Adipocyte (in vitro differentiated cells): ENCODE measurements around the gene FMN2.
A peak's percentile ranks its signal among the peaks of the same experiment; 100 is the strongest.
"Not testable (repeated sequence)": the region's sequence is repeated elsewhere in the genome, so short reads cannot be mapped to it uniquely, and the experiment has no call there.

Source experiments
- DNase-seq: peaks from one replicate; pipeline ENCODE4 v3.0.0-alpha.2; 2015; ENCODE audit warnings: low read depth
- H3K27me3 ChIP-seq: replicated peaks from 2 replicates; pipeline ENCODE4 v1.7.0; 2013; ENCODE audit warnings: mild to moderate bottlenecking, low read length, moderate library complexity; ENCODE audit not compliant: control insufficient read depth, insufficient read depth
- H3K36me3 ChIP-seq: 2 replicates; pipeline ENCODE4 v1.7.0; 2013; ENCODE audit warnings: low read length, mild to moderate bottlenecking, moderate library complexity; ENCODE audit not compliant: control insufficient read depth, insufficient read depth, severe bottlenecking
- H3K4me1 ChIP-seq: 2 replicates; pipeline ENCODE4 v1.7.0; 2013; ENCODE audit warnings: mild to moderate bottlenecking, low read length, moderate library complexity; ENCODE audit not compliant: control insufficient read depth, insufficient read depth
- H3K4me3 ChIP-seq: 2 replicates; pipeline ENCODE4 v1.7.0; 2013; ENCODE audit warnings: mild to moderate bottlenecking, low read length, moderate library complexity
- H3K9ac ChIP-seq: 2 replicates; pipeline ENCODE4 v1.7.0; 2013; ENCODE audit warnings: mild to moderate bottlenecking, low read length, moderate library complexity
- H3K9me3 ChIP-seq: 2 replicates; pipeline ENCODE4 v1.7.0; 2013; ENCODE audit warnings: mild to moderate bottlenecking, low read length, moderate library complexity; ENCODE audit not compliant: control insufficient read depth

Gene FMN2

DNA sequence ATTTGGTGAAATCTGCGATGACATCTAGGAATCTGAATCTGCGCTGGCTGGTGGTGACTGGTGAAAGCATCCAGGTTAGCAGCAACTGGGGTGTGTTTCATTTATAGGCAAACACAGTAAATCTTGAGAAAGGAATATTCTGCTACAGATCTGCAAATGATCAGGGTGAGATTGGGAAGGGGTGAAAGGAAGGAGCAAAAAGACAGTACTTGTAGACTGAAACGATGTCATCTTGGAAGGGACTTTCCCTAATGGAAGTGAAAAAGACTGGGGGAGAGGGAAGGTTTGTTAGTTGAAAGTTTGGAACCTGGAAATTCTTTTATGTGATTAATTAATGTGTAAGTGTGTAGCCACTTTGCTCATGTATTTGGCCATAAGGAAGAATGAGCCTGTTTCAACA, 228.3 kb downstream of the FMN2 start:
- no peak for DNase-seq
- H3K9ac ChIP-seq = no peak overlapping the region

GRCh38 chr1:240320659-240321058, 229.0 kb downstream of the FMN2 start:
- Histone ChIP-seq H3K9ac (no peak overlapping the region), H3K4me1 (peaks cover 6% of the 10 kb centered on the region), H3K4me3 (no peak overlapping the region), H3K36me3 (no peaks in the 10 kb centered on the region), H3K27me3 (no peaks in the 10 kb centered on the region), H3K9me3 (no peaks in the 10 kb centered on the region)
- no peak for DNase-seq

More for the DNA sequence above, 228.3 kb downstream of the FMN2 start:
- Histone ChIP-seq H3K9me3 (no peaks in the 10 kb centered on the region), H3K36me3 (no peaks in the 10 kb centered on the region), H3K27me3 (no peaks in the 10 kb centered on the region), H3K4me3 (no peak overlapping the region), H3K4me1 (peaks cover 12% of the 10 kb centered on the region)

DNA sequence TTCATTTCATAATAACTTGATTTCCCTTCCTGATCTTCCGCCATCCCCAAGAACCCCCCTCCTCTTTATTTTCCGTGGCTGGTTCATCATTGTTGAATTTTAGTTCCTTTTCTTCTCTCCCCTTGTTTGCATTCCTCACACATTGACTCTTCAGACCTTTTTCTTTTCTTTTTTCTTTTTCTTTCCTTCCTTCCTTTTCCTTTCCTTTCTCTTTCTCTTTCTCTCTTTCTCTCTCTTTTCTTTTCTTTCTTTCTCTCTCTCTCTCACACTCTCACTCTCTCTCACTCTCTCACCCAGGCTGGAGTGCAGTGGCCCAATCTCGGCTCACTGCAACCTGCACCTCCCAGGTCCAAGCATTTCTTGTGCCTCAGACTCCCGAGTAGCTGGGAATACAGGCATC, 231.3 kb downstream of the FMN2 start:
- no peak overlapping the region for H3K9ac ChIP-seq
- no peak overlapping the region for H3K4me3 ChIP-seq
- H3K9me3 ChIP-seq = no peaks in the 10 kb centered on the region
- DNase-seq = no peak
- H3K27me3 ChIP-seq = no peaks in the 10 kb centered on the region
- H3K36me3 ChIP-seq = no peaks in the 10 kb centered on the region
- no peaks in the 10 kb centered on the region for H3K4me1 ChIP-seq

DNA sequence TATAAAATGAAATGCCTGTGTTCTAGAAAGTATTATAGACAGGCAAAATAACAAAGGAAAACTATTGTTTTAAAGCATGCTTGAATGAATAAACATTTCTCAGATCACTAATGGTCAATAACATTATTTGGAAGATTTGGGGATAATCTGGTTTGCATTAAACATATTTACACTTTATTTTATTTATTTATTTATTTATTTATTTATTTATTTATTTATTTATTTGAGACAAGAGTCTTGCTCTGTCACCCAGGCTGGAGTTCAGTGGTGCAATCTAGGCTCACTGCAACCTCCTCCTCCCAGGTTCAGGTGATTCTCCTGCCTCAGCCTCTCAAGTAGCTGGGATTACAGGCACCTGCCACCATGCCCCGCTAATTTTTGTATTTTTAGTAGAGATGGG, 236.7 kb downstream of the FMN2 start:
- DNase-seq, H3K27me3 ChIP-seq, H3K9me3 ChIP-seq, H3K36me3 ChIP-seq, H3K9ac ChIP-seq, H3K4me3 ChIP-seq: not testable (repeated sequence)
- peaks cover 14% of the 10 kb centered on the region for H3K4me1 ChIP-seq

DNA sequence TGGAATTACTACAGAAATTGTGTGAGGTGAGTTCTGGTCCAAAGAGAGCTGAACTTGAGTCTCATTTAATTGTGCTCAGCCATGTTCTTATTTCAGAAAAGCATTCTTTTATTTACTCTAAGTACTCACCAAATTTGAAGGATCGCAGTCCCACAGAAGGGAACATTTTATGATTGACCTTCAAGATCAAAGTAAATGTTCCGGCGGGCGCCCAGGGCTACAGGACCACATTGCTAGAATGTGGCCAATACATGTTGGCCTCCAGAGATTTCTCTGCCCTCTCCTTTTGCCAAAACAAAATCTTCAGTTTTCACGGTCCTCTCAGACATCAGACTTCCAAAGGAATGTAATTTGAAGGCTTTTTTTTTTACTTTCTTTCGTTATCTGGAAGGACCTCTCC, 237.8 kb downstream of the FMN2 start:
- H3K4me1 ChIP-seq = peaks cover 14% of the 10 kb centered on the region
- H3K27me3 ChIP-seq = no peaks in the 10 kb centered on the region
- peak overlapping the region; percentile 32 for H3K9ac ChIP-seq
- H3K36me3 ChIP-seq = peaks cover 4% of the 10 kb centered on the region
- H3K9me3 ChIP-seq = no peaks in the 10 kb centered on the region
- DNase-seq = no peak
- H3K4me3 ChIP-seq = peak overlapping the region; percentile 29

DNA sequence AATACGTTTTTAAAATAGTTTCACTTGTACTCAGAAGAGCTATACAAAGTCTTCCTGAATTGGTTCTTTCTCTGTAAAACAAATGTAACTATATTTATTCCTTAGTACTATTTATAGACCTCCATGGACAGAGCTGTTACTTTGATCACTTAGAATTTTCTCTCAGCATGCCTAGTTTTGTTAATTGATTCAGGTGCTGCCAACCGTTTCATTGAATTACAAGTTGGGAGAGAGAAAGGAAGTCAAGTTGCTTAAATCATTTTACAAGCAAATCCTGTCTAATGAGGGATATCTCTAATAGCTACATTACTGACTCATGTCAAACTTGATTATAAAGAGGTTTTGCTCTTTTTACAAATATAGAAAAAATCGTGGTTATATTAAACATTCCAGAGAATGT, 241.0 kb downstream of the FMN2 start:
- Histone ChIP-seq H3K36me3 (peaks cover 11% of the 10 kb centered on the region), H3K4me1 (peaks cover 19% of the 10 kb centered on the region), H3K9ac (no peak overlapping the region), H3K4me3 (no peak overlapping the region), H3K27me3 (no peaks in the 10 kb centered on the region), H3K9me3 (no peaks in the 10 kb centered on the region)
- DNase-seq = no peak

- Histone ChIP-seq H3K4me3 (peak overlapping the region; percentile 74), H3K9me3 (no peaks in the 10 kb centered on the region), H3K27me3 (no peaks in the 10 kb centered on the region), H3K9ac (peak overlapping the region; percentile 74), H3K36me3 (peaks cover 11% of the 10 kb centered on the region), H3K4me1 (peaks cover 13% of the 10 kb centered on the region)
- DNase-seq = peak; percentile 94
Observed at GRCh38 chr1:240337781-240338180, 246.1 kb downstream of the FMN2 start.

GRCh38 chr1:240338837-240339236, 247.2 kb downstream of the FMN2 start:
- Histone ChIP-seq H3K36me3 (peaks cover 11% of the 10 kb centered on the region), H3K9me3 (no peaks in the 10 kb centered on the region), H3K9ac (no peak overlapping the region), H3K27me3 (no peaks in the 10 kb centered on the region), H3K4me3 (no peak overlapping the region), H3K4me1 (peaks cover 17% of the 10 kb centered on the region)
- DNase-seq = no peak

DNA sequence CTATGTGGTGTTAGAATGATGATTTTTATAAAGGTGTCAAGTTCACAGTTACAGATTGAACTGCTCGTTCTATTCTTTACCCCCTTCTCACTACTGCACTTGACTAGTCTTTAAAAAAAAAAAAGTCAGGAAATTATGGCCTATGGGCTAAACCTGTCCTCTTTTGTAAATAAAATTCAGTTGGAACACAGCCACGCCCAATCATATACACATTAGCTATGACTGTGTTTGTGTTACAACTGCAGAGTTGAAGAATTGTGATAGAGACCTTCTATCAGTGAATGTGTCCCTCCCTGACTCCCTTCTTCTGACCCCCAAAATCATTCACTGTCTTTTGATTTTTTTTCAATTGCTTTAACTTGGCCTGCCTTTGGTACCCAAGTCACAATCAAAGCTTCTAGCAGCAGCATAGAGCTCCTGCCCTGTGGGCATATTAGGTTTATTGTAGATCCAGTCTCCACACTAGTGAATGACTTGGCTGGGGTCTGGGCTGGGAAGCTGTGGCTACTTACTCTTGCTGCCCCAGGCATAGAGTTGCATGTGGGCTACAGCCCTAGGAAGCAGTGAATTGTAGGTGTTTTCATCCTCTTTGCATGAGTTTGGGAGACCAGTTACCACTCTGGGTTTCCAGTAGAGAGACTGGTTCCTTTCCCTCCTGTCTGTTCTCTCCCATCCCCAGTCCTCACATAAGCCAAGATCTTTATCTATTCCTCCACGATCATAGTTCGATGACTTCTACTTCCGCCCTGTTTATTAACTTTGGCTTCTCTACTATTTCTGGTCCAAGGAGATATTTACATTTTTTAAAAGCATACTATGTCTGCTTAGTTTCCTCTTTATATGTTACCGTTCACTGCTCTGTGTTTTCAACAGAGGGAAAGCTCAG, 249.9 kb downstream of the FMN2 start:
- Histone ChIP-seq H3K4me1 (peaks cover 33% of the 10 kb centered on the region), H3K9ac (no peak overlapping the region), H3K9me3 (no peaks in the 10 kb centered on the region), H3K36me3 (no peaks in the 10 kb centered on the region), H3K4me3 (no peak overlapping the region), H3K27me3 (no peaks in the 10 kb centered on the region)
- DNase-seq = no peak

DNA sequence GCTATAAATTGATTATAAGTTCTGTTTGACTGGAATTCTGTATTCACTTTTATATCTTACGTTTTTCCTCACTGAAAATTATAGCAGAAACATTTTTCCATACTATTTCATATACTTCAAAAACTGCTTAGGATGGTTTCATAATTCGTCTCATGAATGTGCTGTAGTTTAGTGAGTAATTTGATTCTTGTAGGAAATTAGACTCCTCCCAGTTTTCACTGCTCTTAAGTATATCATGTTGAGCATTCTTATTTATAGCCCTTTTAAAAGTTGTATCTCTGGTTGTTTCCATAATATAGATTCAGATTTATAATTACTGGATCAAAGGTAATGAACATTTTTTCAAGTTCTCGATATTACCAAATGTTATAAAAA, 250.6 kb downstream of the FMN2 start:
- H3K36me3 ChIP-seq = no peaks in the 10 kb centered on the region
- no peak overlapping the region for H3K9ac ChIP-seq
- no peaks in the 10 kb centered on the region for H3K27me3 ChIP-seq
- peaks cover 32% of the 10 kb centered on the region for H3K4me1 ChIP-seq
- no peaks in the 10 kb centered on the region for H3K9me3 ChIP-seq
- H3K4me3 ChIP-seq = no peak overlapping the region
- DNase-seq = no peak

- peaks cover 26% of the 10 kb centered on the region for H3K4me1 ChIP-seq
- H3K9me3 ChIP-seq = no peaks in the 10 kb centered on the region
- no peak for DNase-seq
- H3K9ac ChIP-seq = no peak overlapping the region
- no peaks in the 10 kb centered on the region for H3K27me3 ChIP-seq
- H3K4me3 ChIP-seq = no peak overlapping the region
- no peaks in the 10 kb centered on the region for H3K36me3 ChIP-seq
Observed at GRCh38 chr1:240343045-240343444, 251.4 kb downstream of the FMN2 start.

GRCh38 chr1:240343966-240344365, 252.3 kb downstream of the FMN2 start:
- DNase-seq = no peak

More at GRCh38 chr1:240343966-240344365, 252.3 kb downstream of the FMN2 start:
- peaks cover 20% of the 10 kb centered on the region for H3K4me1 ChIP-seq
- no peaks in the 10 kb centered on the region for H3K9me3 ChIP-seq
- H3K36me3 ChIP-seq = no peaks in the 10 kb centered on the region
- H3K9ac ChIP-seq = peak overlapping the region; percentile 39
- no peaks in the 10 kb centered on the region for H3K27me3 ChIP-seq
- H3K4me3 ChIP-seq = no peak overlapping the region
